Ovary (tissue), 9 donors: ENCODE measurements around the gene RABL3. TPM values are rescaled to one million over a fixed set of nuclear protein-coding genes. Genes with fewer than 3 reads are reported as not detected.
"Not testable (repeated sequence)": the region's sequence is repeated elsewhere in the genome, so short reads cannot be mapped to it uniquely, and the experiment has no call there.

ENCODE experiments used
- DNase-seq, 5 donors: peaks; one replicate each; pipeline ENCODE4 v3.0.0-alpha.2; 2019 to 2020
- H3K27ac ChIP-seq, 2 donors: fragments of 200-600 bp; one replicate each; pipeline versions ENCODE4 v1.5.1 to v1.8.0; 2019 to 2022
- H3K27me3 ChIP-seq: fragments of 200-600 bp; one replicate; pipeline ENCODE4 v1.8.0; 2022
- H3K36me3 ChIP-seq: fragments of 200-600 bp; sonication (generic); one replicate; pipeline ENCODE4 v1.5.1; 2019
- H3K4me1 ChIP-seq: one replicate; pipeline ENCODE4 v1.8.1; 2013; ENCODE audit warnings: mild to moderate bottlenecking, moderate library complexity; ENCODE audit not compliant: insufficient read depth
- H3K4me3 ChIP-seq: fragments of 200-600 bp; sonication (generic); one replicate; pipeline ENCODE4 v1.5.1; 2017
- H3K9me3 ChIP-seq, 2 donors: fragments of 200-600 bp in 1 of 2; sonication (generic) in 1 of 2; one replicate each; pipeline versions ENCODE4 v1.5.1 to v1.8.1; 2013 to 2019; ENCODE audit warnings: mild to moderate bottlenecking in 1 of 2, moderate library complexity in 1 of 2
- EP300 ChIP-seq: sonication (generic); formaldehyde crosslinking; IDR thresholded peaks from one replicate; pipeline ENCODE4 v1.6.1; 2017; ENCODE audit warnings: antibody characterized with exemption
- POLR2A ChIP-seq: fragments of 450-650 bp; IDR thresholded peaks from one replicate; pipeline ENCODE4 v1.6.1; 2017; ENCODE audit warnings: antibody characterized with exemption, mild to moderate bottlenecking, moderate library complexity
- WGBS, 3 donors: extraction: QIAGEN DNeasy Blood & Tissue Kit in 1 of 3; methylation state at CpG; one replicate each; pipeline versions ENCODE4 v1.1.5 to v1.1.7; 2013 to 2017; 5-methylcytosine and 5-hydroxymethylcytosine counted together
- intact Hi-C, 4 donors: fragments of 100-400 bp; cut with DNase I; formaldehyde crosslinking; loops; one replicate each; pipeline versions ENCODE4 v1.11.0 to v1.15.1; 2022 to 2023
- polyA plus RNA-seq, 2 donors: library from polyadenylated mRNA; stranded (reverse); fragments of 200-250 nt in 1 of 2; fragments of 350-450 nt in 1 of 2; fragmentation: Illumina TruSeq in 1 of 2; extraction: RNeasy Lipid Tissue Mini Kit (QIAGEN cat#74804) in 1 of 2; gene quantifications; one replicate each; pipeline ENCODE4 v1.2.3, GENCODE V29; 2013 to 2014
- total RNA-seq, 7 donors: library from RNA; depleted of rRNA in 2 of 7; stranded (reverse); fragments of >200 nt in 2 of 7; fragmentation: NEBNext Ultra II Directional in 3 of 7; extraction: Animal tissue kit (Norgen Biotek cat#: 25700) in 3 of 7; gene quantifications; one replicate each; pipeline versions ENCODE4 v1.1.0 to v1.2.4, GENCODE V29; 2016 to 2023
- TF ChIP-seq, protein P1 (sequence below), 3 donors: fragments of 450-650 bp in 2 of 3; fragments of 200-600 bp in 1 of 3; IDR thresholded peaks; one replicate each; pipeline versions ENCODE4 v1.5.1 to v1.8.0; 2016 to 2022; ENCODE audit warnings: antibody characterized with exemption in 3 of 3, mild to moderate bottlenecking in 1 of 3
- donor health status: DM: no; HTN: no; CAD: no; lungs with moderate emphysema.
- donor health status: DM: no; HTN: no; CAD: no.
- donor health status: Bipolar disorder and iron deficiency.
- donor health status: DM: yes; HTN: yes; CAD: no.
- donor health status: DM: no; HTN: no; CAD: no.
- donor health status: DM: yes; HTN: yes; CAD: no.

Gene RABL3
- total and polyA plus RNA-seq, 9 donors: 8.1 to 36.1 (median 26.6) TPM

- H3K27me3 ChIP-seq: no peaks in the 10 kb centered on the region
- DNase-seq: no peak
- no peaks in the 10 kb centered on the region for H3K9me3 ChIP-seq
- H3K4me3 ChIP-seq: no peak overlapping the region
- intact Hi-C loops: no loop called here
- H3K4me1 ChIP-seq: peaks cover 4% of the 10 kb centered on the region
- H3K36me3 ChIP-seq: no peaks in the 10 kb centered on the region
- H3K27ac ChIP-seq: no peak overlapping the region
- TF ChIP-seq POLR2A: no peak
These were observed 21.9 kb upstream of the RABL3 start for GRCh38 chr3:120764206-120764605.

GRCh38 chr3:120763601-120764000, 21.3 kb upstream of the RABL3 start:
- DNase-seq: no peak
- TF ChIP-seq, protein P1, sequence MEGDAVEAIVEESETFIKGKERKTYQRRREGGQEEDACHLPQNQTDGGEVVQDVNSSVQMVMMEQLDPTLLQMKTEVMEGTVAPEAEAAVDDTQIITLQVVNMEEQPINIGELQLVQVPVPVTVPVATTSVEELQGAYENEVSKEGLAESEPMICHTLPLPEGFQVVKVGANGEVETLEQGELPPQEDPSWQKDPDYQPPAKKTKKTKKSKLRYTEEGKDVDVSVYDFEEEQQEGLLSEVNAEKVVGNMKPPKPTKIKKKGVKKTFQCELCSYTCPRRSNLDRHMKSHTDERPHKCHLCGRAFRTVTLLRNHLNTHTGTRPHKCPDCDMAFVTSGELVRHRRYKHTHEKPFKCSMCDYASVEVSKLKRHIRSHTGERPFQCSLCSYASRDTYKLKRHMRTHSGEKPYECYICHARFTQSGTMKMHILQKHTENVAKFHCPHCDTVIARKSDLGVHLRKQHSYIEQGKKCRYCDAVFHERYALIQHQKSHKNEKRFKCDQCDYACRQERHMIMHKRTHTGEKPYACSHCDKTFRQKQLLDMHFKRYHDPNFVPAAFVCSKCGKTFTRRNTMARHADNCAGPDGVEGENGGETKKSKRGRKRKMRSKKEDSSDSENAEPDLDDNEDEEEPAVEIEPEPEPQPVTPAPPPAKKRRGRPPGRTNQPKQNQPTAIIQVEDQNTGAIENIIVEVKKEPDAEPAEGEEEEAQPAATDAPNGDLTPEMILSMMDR (IDR thresholded peaks at IDR 0.05): no peak
- no peak for TF ChIP-seq POLR2A
- TF ChIP-seq EP300: no peak
- no peak overlapping the region for H3K4me3 ChIP-seq
- H3K9me3 ChIP-seq: no peaks in the 10 kb centered on the region
- peaks cover 4% of the 10 kb centered on the region for H3K4me1 ChIP-seq
- no peaks in the 10 kb centered on the region for H3K27me3 ChIP-seq
- no peak overlapping the region for H3K27ac ChIP-seq
- no peaks in the 10 kb centered on the region for H3K36me3 ChIP-seq
- WGBS, 3 donors: 38 to 45% (median 39%) methylated on average over 1 of the region's 1 CpG
- intact Hi-C loops: no loop called here

- Histone ChIP-seq H3K9me3 (no peaks in the 10 kb centered on the region), H3K27ac (no peak overlapping the region), H3K27me3 (no peaks in the 10 kb centered on the region), H3K4me1 (peaks cover 4% of the 10 kb centered on the region), H3K4me3 (no peak overlapping the region), H3K36me3 (no peaks in the 10 kb centered on the region)
- intact Hi-C loops: no loop called here
- TF ChIP-seq EP300 (no peak), POLR2A (no peak)
- TF ChIP-seq, protein P1 (IDR thresholded peaks at IDR 0.05): no peak
- no peak for DNase-seq
- 92 to 95% (median 92%) methylated on average over 1 of the region's 1 CpG for WGBS, 3 donors
These were observed 20.3 kb upstream of the RABL3 start for GRCh38 chr3:120762615-120763014.

GRCh38 chr3:120758551-120758950, 16.2 kb upstream of the RABL3 start:
- DNase-seq, intact Hi-C loops, H3K27me3 ChIP-seq, H3K4me1 ChIP-seq, H3K27ac ChIP-seq, H3K4me3 ChIP-seq, H3K9me3 ChIP-seq, H3K36me3 ChIP-seq: not testable (repeated sequence)
- 81 to 98% (median 94%) methylated on average over 4 of the region's 4 CpGs for WGBS, 3 donors

DNA sequence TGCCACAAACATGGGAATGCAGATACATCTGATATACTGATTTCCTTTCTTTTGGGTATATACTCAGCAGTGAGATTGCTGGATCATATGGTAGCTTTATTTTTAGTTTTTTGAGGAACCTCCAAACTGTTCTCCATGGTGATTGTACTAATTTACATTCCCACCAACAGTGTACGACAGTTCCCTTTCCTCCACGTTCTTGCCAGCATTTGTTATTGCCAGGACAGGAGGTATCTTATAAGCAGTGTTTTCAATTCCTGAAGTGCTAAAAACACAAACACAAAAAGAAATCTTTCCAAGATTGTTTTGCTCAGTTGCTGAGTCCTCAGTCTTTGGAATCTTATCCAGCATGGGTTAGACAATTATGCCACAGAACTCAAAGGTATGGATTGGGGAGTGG, 13.7 kb upstream of the RABL3 start:
- Histone ChIP-seq H3K4me3 (no peak overlapping the region), H3K36me3 (no peaks in the 10 kb centered on the region), H3K27ac (no peak overlapping the region), H3K9me3 (no peaks in the 10 kb centered on the region), H3K4me1 (peaks cover 1% of the 10 kb centered on the region), H3K27me3 (no peaks in the 10 kb centered on the region)
- 13 to 56% (median 23%) methylated on average over 2 of the region's 2 CpGs for WGBS, 3 donors
- no peak for DNase-seq
- intact Hi-C loops: no loop called here
- TF ChIP-seq EP300: no peak
- TF ChIP-seq, protein P1 (IDR thresholded peaks at IDR 0.05): no peak
- TF ChIP-seq POLR2A: no peak

- TF ChIP-seq, protein P1 (IDR thresholded peaks at IDR 0.05): no peak
- TF ChIP-seq POLR2A (no peak), EP300 (no peak)
- no peak overlapping the region for H3K4me3 ChIP-seq
- intact Hi-C loops: no loop called here
- no peak for DNase-seq
- H3K4me1 ChIP-seq: peaks cover 1% of the 10 kb centered on the region
- no peak overlapping the region for H3K27ac ChIP-seq
- no peaks in the 10 kb centered on the region for H3K9me3 ChIP-seq
- no peaks in the 10 kb centered on the region for H3K27me3 ChIP-seq
- no peaks in the 10 kb centered on the region for H3K36me3 ChIP-seq
These were observed 11.5 kb upstream of the RABL3 start for GRCh38 chr3:120753810-120754209.
